IPS DF 6.9 (cell line): ENCODE data around the gene TM9SF1.

ENCODE experiments used
- DNase-seq: peaks from one replicate; pipeline ENCODE4 v3.0.0-alpha.2; 2013; ENCODE audit warnings: low read depth, low spot score
- H3K27ac ChIP-seq: one replicate; pipeline ENCODE4 v1.5.1; 2013; ENCODE audit warnings: low read length, control low read depth
- H3K27me3 ChIP-seq: 2 replicates; pipeline ENCODE4 v1.6.1; 2013; ENCODE audit warnings: mild to moderate bottlenecking, low read length; ENCODE audit not compliant: control insufficient read depth, insufficient read depth
- H3K36me3 ChIP-seq: 2 replicates; pipeline ENCODE4 v1.6.1; 2013; ENCODE audit warnings: low read length; ENCODE audit not compliant: control insufficient read depth, insufficient read depth
- H3K4me1 ChIP-seq: 2 replicates; pipeline ENCODE4 v1.6.1; 2013; ENCODE audit warnings: low read length; ENCODE audit not compliant: control insufficient read depth, insufficient read depth
- H3K4me3 ChIP-seq: 2 replicates; pipeline ENCODE4 v1.5.1; 2013; ENCODE audit warnings: mild to moderate bottlenecking, low read length
- H3K9me3 ChIP-seq: 2 replicates; pipeline ENCODE4 v1.6.1; 2013; ENCODE audit warnings: low read length, inconsistent platforms; ENCODE audit not compliant: control insufficient read depth, insufficient read depth
- WGBS: extraction: QIAGEN DNeasy Blood & Tissue Kit; methylation state at CpG from one replicate; pipeline ENCODE4 v1.1.7; 2013; ENCODE audit warnings: mixed read lengths, missing lambda C conversion rate; ENCODE audit not compliant: insufficient read length, insufficient coverage; 5-methylcytosine and 5-hydroxymethylcytosine counted together

Gene TM9SF1

DNA sequence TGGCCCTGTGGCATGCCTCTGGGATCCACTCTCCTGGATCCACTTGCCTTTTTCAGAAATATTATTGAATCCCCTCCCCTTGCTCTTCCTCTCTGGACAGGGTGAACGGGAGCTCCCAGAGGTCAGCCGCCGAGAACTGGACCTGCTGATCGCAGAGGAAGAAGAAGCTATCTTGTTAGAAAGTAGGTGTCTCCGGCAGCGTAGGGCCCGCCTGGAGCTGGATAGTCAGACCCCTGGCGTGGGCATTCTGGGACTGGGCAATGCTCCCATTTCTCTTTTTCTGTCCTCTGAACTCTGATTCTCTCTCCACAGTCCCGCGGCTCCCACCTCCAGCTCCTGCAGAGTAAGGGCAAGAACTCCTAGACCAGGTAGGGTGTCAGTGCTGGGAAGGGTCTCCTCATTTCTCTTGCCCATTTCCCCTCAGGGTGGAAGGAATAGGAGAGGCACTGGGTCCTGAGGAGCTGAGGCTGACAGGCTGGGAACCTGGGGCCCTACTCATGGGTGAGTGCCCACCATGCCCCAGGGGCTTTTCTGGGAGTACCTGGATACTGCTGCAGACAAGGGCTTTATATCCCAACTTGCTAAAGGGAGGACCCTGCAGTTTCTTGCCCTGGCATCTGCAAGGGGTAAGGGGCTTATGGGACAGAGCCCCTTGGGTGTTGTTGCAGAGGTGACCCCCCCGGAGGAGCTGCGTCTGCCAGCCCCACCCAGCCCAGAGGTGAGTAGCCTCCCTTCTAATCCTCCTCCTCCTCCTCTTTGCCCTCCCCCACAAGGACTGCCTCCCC, 18.0 kb downstream of the TM9SF1 start:
- Histone ChIP-seq H3K27ac (no peak overlapping the region), H3K9me3 (no peaks in the 10 kb centered on the region), H3K36me3 (peaks cover 35% of the 10 kb centered on the region), H3K4me1 (peaks cover 3% of the 10 kb centered on the region; the same call in 1 of the 2 replicates), H3K27me3 (no peaks in the 10 kb centered on the region), H3K4me3 (no peak overlapping the region)
- DNase-seq = no peak
- no CpG with 5 or more reads among the region's 12 CpGs for WGBS

DNA sequence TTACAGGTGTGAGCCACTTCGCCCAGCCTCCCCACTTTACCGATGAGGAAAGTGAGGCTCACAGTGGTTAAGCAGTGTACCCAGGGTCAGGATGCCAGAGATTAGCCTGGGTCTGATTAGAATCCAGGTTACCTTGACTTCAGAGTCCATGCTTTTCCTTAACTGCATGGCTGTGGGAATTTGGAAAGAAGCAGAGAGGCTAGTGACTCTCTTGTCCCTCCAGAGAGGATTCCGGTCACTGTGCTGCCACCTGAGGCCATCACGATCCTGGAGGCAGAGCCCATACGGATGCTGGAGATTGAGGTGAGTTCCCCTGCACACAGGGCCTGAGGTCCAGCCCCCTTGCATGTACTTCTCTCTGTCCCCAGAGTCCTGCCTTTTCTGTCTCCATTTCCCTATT, 18.6 kb downstream of the TM9SF1 start:
- H3K4me1 ChIP-seq = peaks cover 4% of the 10 kb centered on the region; the same call in 1 of the 2 replicates
- no peak overlapping the region for H3K4me3 ChIP-seq
- no peaks in the 10 kb centered on the region for H3K9me3 ChIP-seq
- no peak overlapping the region for H3K27ac ChIP-seq
- no peak for DNase-seq
- H3K36me3 ChIP-seq = peaks cover 29% of the 10 kb centered on the region
- no peaks in the 10 kb centered on the region for H3K27me3 ChIP-seq
- no CpG with 5 or more reads among the region's 5 CpGs for WGBS

DNA sequence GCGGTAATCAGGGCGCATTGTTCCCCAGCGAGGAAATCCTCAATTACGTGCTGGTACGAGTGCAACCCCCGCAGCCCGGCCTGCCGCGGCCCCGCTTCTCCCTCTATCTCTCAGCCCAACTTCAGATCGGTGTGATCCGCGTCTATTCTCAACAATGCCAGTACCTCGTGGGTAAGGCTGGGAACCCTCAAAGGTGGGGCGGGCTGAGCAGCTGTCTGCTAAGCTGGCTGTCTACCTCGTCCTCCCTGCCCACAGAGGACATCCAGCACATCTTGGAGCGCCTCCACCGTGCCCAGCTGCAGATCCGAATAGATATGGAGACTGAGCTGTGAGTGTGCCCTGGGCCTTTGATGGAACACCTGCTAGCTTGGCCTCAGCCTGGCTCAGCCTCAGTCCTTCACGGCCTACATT, 22.4 kb downstream of the TM9SF1 start:
- Histone ChIP-seq H3K9me3 (no peaks in the 10 kb centered on the region), H3K4me3 (no peak overlapping the region), H3K4me1 (peaks cover 4% of the 10 kb centered on the region; the same call in 1 of the 2 replicates), H3K27me3 (no peaks in the 10 kb centered on the region), H3K27ac (no peak overlapping the region), H3K36me3 (peaks cover 3% of the 10 kb centered on the region; the same call in 1 of the 2 replicates)
- no peak for DNase-seq
- no CpG with 5 or more reads among the region's 20 CpGs for WGBS

DNA sequence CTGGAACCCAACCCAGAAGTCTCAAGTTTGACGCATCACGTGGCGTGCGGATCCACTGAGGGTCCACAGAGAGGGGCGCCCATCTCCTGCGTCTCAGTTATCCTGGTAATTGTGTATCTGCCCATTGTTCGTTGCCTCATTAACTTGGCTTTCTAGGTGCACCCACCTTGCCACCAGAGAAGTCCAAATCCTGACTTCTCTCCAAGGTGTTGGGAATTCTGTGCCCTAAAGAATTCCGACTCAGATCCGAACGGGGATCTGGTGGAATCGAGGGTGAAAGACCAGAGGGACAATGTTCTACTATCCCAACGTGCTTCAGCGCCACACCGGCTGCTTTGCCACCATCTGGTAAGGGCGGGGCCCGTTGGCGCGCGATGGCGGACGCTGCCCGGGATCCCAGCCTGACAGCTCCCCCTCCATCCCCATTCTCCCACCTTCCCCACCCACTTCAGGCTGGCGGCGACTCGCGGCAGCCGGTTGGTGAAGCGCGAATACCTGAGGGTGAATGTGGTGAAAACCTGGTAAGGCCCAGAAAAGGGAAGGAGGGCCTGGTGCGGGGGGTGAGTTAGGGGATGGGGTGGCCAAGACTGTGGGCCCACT, 22.9 kb downstream of the TM9SF1 start:
- no peaks in the 10 kb centered on the region for H3K27me3 ChIP-seq
- peak overlapping the region; percentile 42; the same call in 1 of the 2 replicates for H3K4me3 ChIP-seq
- no peak for DNase-seq
- H3K4me1 ChIP-seq = peaks cover 4% of the 10 kb centered on the region; the same call in 1 of the 2 replicates
- no peaks in the 10 kb centered on the region; the same call in 1 of the 2 replicates for H3K36me3 ChIP-seq
- no peak overlapping the region for H3K27ac ChIP-seq
- H3K9me3 ChIP-seq = no peaks in the 10 kb centered on the region
- WGBS = no CpG with 5 or more reads among the region's 30 CpGs

DNA sequence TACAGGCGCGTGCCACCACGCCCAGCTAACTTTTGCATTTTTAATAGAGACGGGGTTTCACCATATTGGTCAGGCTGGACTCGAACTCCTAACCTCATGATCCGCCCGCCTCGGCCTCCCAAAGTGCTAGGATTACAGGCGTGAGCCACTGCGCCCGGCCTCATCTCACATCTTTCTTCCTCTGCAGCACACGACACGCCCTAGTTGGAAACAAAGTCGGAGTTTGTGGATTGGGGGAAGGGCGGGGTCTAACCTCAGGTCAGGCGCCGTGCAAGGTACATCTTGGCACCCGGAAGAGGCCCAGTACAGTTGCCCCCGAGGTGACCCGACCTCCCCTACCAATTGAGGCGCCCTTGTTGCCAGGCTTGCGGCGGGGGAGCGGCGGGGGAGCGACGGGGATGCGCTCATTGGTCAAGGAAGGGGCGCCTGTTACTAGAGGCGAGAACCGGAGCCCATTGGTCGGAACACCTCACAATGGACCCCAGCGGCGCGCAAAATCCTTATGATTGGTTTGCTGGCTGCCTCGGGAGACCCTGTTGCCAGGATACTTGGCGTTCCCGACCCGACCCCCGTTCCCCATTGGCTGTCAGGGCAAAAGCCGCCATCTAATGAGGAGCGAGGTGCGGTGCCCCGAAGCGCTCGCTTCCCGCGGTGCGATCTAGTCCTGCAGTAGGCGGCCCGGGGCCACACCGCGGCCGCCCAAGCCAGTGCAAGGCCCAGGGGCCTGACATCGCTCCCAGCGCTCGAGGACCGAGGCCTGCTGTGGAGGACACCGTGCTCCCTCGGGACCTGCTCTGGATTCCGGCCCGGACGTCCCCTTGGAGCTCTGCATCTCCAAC, 23.6 kb downstream of the TM9SF1 start, which contains the start of gene REC8:
TSS of gene REC8 (plus strand) at position 659 of the 839 bp plus-strand sequence. CDS start 473 bp downstream, outside the sequence.
- H3K27ac ChIP-seq = no peak within 1 kb of the TSS
- peaks cover 4% of the 10 kb centered on the region; the same call in 1 of the 2 replicates for H3K4me1 ChIP-seq
- WGBS = no CpG with 5 or more reads among the region's 63 CpGs
- H3K9me3 ChIP-seq = no peaks in the 10 kb centered on the region
- DNase-seq = peak; percentile 97
- H3K36me3 ChIP-seq = no peaks in the 10 kb centered on the region
- peak within 1 kb of the TSS; percentile 42; the same call in 1 of the 2 replicates for H3K4me3 ChIP-seq
- no peaks in the 10 kb centered on the region for H3K27me3 ChIP-seq

DNA sequence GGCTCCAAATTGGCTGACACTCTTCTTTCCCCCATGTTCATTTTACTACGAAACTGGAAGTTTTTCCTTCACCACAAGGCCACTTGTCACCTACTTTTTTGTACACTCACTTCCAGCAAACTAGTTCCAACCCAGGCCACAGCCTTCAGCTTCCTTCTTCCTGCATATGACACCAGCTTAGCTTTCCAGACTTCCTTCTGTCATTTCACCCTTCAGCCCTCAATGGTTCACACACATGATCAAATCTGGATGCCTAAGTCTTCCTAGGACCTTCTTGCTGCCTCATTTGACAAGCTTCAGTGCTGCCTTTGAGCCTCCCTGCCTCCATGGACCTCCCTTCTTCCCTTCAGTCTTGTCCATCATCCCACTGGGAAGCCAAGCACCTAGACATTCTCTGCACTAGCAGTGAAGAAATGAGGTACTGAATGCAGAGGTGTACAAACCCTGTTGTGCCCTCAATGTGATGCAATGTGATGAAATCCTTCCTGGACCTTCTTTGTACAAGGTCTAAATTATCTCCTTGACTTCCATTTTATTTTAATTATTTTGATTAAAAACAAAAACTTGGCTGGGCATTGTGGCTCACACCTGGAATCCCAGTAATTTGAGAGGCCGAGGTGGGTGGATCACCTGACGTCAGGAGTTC, 27.6 kb downstream of the TM9SF1 start:
- DNase-seq = no peak
- peaks cover 4% of the 10 kb centered on the region; the same call in 1 of the 2 replicates for H3K4me1 ChIP-seq
- H3K27me3 ChIP-seq = no peaks in the 10 kb centered on the region
- WGBS = no CpG with 5 or more reads among the region's 3 CpGs
- H3K36me3 ChIP-seq = peaks cover 12% of the 10 kb centered on the region
- no peak overlapping the region for H3K27ac ChIP-seq
- no peak overlapping the region for H3K4me3 ChIP-seq
- no peaks in the 10 kb centered on the region for H3K9me3 ChIP-seq

DNA sequence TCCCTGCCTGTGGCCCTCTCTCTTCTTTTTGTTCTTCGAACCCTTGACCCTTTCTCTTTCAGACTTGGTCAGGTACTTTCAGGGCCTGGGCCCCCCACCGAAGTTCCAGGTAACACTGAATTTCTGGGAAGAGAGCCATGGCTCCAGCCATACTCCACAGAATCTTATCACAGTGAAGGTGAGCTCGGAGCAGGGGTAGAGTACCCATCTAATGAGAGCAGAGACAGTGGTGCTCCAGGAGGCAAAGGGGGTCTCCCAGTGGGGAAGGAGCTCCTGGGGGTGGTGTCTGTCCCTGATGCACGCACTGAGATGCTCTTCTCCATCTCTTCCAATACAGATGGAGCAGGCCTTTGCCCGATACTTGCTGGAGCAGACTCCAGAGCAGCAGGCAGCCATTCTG, 29.5 kb downstream of the TM9SF1 start:
- DNase-seq = no peak
- Histone ChIP-seq H3K27ac (no peak overlapping the region), H3K4me3 (no peak overlapping the region), H3K27me3 (no peaks in the 10 kb centered on the region), H3K9me3 (no peaks in the 10 kb centered on the region), H3K4me1 (no peaks in the 10 kb centered on the region), H3K36me3 (peaks cover 12% of the 10 kb centered on the region)
- WGBS = no CpG with 5 or more reads among the region's 5 CpGs

DNA sequence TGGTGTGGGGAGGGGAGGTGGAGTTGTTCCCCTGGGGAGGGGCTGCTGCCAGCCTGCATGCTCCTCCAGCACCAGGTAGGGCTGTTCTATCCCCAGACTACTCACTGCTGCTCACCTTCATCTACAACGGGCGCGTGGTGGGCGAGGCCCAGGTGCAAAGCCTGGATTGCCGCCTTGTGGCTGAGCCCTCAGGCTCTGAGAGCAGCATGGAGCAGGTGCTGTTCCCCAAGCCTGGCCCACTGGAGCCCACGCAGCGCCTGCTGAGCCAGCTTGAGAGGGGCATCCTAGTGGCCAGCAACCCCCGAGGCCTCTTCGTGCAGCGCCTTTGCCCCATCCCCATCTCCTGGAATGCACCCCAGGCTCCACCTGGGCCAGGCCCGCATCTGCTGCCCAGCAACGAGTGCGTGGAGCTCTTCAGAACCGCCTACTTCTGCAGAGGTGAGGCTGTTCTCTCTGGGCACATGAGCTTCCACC, 30.7 kb downstream of the TM9SF1 start:
- H3K4me3 ChIP-seq = no peak overlapping the region
- H3K9me3 ChIP-seq = no peaks in the 10 kb centered on the region
- DNase-seq = no peak
- no peaks in the 10 kb centered on the region for H3K4me1 ChIP-seq
- peaks cover 16% of the 10 kb centered on the region for H3K36me3 ChIP-seq
- H3K27me3 ChIP-seq = no peaks in the 10 kb centered on the region
- WGBS = no CpG with 5 or more reads among the region's 14 CpGs
- H3K27ac ChIP-seq = no peak overlapping the region

DNA sequence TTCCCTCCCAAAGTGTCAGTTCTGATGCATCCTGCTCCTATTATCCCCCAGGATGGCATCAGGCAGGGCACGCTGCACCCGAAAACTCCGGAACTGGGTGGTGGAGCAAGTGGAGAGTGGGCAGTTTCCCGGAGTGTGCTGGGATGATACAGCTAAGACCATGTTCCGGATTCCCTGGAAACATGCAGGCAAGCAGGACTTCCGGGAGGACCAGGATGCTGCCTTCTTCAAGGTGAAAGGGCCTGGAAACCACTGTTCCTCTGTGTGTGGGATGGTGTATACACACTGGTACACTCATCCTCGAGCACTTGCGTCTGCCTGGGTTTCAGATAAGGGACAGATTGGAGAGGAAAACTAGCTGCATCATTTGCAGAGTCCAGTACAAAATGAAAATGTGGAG, 33.1 kb downstream of the TM9SF1 start:
- no peak for DNase-seq
- Histone ChIP-seq H3K36me3 (peaks cover 27% of the 10 kb centered on the region), H3K27ac (no peak overlapping the region), H3K4me3 (no peak overlapping the region), H3K9me3 (no peaks in the 10 kb centered on the region), H3K4me1 (no peaks in the 10 kb centered on the region), H3K27me3 (no peaks in the 10 kb centered on the region)
- WGBS = no CpG with 5 or more reads among the region's 8 CpGs
